GM23338 (cell line): ENCODE measurements around the gene CTDNEP1.

ENCODE experiments used
- EZH2 ChIP-seq: fragments of 200-600 bp; sonication (generic); IDR thresholded peaks from one replicate; pipeline ENCODE4 v1.8.0; 2017; ENCODE audit warnings: antibody characterized with exemption, mild to moderate bottlenecking, low read depth; ENCODE audit not compliant: unreplicated experiment
- EZH2phosphoT487 ChIP-seq: fragments of 200-600 bp; sonication (generic); IDR thresholded peaks from one replicate; pipeline ENCODE4 v1.8.1; 2018; ENCODE audit warnings: antibody characterized with exemption; ENCODE audit not compliant: unreplicated experiment
- NANOG ChIP-seq: IDR thresholded peaks from 2 replicates; pipeline ENCODE4 v1.6.1; 2016; ENCODE audit warnings: antibody characterized with exemption, borderline replicate concordance
- POLR2AphosphoS5 ChIP-seq: IDR thresholded peaks from 2 replicates; pipeline ENCODE4 v1.6.1; 2016; ENCODE audit warnings: antibody characterized with exemption, low read depth
- ZNF114 ChIP-seq: fragments of 250-450 bp; sonication (Bioruptor Pico); IDR thresholded peaks from 2 replicates; pipeline ENCODE4 v1.5.0; 2020; ENCODE audit warnings: mild to moderate bottlenecking, moderate library complexity
- ZNF331 ChIP-seq: fragments of 250-450 bp; sonication (Bioruptor Pico); IDR thresholded peaks from 2 replicates; pipeline ENCODE4 v1.5.0; 2020; ENCODE audit warnings: low read depth, mild to moderate bottlenecking, moderate library complexity
- TF ChIP-seq, protein P1 (sequence below), 2 experiments: fragments of 200-600 bp in 1 of 2; sonication (generic) in 1 of 2; conservative IDR thresholded peaks; 2 replicates each; pipeline versions ENCODE4 v1.5.1 to v1.6.1; 2016 to 2017; ENCODE audit warnings: antibody characterized with exemption in 2 of 2, low read depth in 2 of 2, mild to moderate bottlenecking in 2 of 2, moderate library complexity in 1 of 2
- TF ChIP-seq, protein P2 (sequence below): IDR thresholded peaks from one replicate; pipeline ENCODE4 v1.6.1; 2018; ENCODE audit warnings: antibody characterized with exemption; ENCODE audit not compliant: unreplicated experiment

DNA sequence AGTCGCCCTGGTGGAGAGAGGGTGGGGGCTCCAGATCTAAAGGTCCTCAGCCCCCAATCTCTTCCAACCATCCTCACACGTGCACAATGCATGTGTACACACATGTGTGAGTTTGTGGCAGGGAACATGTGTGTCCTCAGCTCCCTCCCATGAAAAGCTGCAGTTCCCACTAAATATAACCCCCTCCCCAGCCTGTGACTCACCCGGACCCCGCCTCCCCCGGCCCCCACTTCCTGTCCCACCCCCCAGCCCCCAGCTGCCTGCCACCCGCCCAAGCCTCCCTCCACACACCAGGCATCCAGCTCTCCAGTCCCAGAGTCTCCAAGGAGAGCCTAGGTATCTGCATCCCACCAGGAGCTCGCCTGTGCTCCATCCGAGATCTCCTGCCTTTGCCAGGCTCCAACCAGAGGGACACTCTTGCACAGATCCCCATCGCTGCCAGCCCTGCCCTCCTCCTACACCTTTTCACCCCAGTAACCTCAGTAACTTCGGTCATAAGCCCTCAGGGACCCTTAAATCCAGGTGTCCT is 35.8 kb downstream of the CTDNEP1 start:
- TF ChIP-seq, protein P1, sequence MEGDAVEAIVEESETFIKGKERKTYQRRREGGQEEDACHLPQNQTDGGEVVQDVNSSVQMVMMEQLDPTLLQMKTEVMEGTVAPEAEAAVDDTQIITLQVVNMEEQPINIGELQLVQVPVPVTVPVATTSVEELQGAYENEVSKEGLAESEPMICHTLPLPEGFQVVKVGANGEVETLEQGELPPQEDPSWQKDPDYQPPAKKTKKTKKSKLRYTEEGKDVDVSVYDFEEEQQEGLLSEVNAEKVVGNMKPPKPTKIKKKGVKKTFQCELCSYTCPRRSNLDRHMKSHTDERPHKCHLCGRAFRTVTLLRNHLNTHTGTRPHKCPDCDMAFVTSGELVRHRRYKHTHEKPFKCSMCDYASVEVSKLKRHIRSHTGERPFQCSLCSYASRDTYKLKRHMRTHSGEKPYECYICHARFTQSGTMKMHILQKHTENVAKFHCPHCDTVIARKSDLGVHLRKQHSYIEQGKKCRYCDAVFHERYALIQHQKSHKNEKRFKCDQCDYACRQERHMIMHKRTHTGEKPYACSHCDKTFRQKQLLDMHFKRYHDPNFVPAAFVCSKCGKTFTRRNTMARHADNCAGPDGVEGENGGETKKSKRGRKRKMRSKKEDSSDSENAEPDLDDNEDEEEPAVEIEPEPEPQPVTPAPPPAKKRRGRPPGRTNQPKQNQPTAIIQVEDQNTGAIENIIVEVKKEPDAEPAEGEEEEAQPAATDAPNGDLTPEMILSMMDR (conservative IDR thresholded peaks at IDR 0.05; ENCODE audit: low read depth in 2 of 2) = no peak
- TF ChIP-seq NANOG (no peak), EZH2phosphoT487 (no peak), EZH2 (no peak), ZNF331 (no peak), POLR2AphosphoS5 (peak; percentile 49), ZNF114 (CRISPR knock-in tag) (no peak)
- TF ChIP-seq, protein P2, sequence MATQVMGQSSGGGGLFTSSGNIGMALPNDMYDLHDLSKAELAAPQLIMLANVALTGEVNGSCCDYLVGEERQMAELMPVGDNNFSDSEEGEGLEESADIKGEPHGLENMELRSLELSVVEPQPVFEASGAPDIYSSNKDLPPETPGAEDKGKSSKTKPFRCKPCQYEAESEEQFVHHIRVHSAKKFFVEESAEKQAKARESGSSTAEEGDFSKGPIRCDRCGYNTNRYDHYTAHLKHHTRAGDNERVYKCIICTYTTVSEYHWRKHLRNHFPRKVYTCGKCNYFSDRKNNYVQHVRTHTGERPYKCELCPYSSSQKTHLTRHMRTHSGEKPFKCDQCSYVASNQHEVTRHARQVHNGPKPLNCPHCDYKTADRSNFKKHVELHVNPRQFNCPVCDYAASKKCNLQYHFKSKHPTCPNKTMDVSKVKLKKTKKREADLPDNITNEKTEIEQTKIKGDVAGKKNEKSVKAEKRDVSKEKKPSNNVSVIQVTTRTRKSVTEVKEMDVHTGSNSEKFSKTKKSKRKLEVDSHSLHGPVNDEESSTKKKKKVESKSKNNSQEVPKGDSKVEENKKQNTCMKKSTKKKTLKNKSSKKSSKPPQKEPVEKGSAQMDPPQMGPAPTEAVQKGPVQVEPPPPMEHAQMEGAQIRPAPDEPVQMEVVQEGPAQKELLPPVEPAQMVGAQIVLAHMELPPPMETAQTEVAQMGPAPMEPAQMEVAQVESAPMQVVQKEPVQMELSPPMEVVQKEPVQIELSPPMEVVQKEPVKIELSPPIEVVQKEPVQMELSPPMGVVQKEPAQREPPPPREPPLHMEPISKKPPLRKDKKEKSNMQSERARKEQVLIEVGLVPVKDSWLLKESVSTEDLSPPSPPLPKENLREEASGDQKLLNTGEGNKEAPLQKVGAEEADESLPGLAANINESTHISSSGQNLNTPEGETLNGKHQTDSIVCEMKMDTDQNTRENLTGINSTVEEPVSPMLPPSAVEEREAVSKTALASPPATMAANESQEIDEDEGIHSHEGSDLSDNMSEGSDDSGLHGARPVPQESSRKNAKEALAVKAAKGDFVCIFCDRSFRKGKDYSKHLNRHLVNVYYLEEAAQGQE = no peak
